ENCODE results near the gene CPE.

CPE gene

DNA sequence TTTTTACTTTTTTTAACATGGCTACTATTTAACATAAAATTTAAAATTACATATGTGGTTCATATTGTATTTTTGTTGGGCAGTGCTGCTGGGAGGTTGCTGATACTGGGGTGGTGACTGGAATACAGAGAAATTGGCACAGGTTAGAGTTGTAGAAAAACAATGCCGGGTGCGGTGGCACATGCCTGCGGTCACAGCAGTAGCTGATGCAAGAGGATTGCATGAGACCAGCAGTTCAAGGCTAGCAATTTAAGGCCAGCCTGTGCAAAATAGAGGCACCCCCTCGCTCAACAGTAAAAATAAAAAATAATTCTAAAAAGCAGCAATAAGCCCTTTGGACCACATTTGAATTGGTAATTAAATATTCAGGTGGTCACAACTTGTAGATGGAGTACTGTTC is 11.8 kb upstream of the CPE start:
- DNase-seq, result no peak

DNA sequence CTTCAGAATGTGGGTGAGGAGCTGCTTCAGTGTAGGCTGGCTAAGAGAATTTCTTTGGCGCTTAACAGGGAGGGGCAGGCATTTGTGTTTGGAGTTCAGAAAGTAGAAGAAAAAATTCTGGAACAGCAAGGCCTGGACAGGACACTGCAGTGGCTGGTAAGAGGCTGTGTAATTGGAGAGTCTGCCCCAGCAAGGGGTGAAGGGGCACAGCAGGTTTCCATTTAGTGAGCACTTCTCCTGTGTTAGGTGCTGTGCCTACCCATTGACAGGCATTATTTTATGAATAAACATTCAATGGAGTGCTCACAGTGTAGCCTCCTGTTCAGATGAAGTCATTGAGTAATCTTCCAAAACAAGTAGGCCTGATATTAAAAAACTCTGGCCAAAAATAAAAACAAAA is 10.7 kb upstream of the CPE start:
- DNase-seq, result no peak

DNA sequence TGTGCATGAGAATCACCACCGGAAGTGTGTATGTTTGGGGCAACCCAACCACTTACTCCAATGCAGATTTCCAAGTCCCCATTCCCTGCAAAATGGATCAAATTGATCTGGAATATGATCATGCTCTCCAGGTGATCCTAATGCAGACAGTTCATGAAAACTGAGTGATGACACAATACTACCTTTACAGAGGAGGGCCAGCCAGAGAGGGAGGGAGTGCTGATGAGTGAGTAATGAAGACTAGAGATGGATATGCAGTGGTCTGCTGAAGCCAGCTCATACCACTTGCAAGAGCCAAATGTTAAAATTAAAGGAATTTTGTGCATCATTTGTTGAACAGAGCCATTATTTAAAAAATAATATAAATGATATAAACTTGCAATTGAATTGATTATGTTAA is 10.2 kb upstream of the CPE start:
- no peak for DNase-seq

DNA sequence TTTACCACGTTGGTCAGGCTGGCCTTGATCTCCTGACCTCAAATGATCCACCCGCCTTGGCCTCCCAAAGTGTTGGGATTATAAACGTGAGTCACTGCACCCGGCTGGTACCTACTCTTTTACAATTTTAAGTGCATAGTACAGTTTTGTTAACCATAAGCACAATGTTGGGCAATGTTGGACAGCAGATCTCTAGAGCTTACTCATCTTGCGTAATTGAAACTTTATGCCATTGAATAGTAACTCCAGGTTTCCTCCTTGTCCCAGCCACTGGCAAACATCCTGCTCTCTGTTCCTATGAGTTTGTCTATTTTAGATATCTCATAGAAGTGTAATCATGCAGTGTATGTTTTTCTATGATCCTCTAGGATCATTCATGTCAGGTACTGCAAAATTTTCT is 9.3 kb upstream of the CPE start:
- no peak for DNase-seq

DNA sequence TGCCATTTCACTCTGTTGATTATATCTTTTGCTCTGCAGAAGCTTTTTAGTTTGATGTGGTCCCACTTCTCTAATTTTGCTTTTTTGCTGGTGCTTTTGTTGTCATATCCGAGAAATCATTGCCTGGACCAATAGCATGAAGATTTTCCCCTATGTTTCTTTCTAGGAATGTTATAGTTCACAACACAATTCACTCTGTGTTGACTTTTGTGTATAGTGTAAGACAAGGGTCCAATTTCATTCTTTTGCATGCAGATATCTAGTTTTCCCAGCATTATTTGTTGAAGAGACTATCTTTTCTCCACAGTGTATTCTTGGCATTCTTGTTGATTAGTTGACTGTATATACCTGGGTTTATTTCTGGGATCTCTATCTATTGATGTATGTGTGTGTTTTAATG is 8.3 kb upstream of the CPE start:
- DNase-seq, result no peak

DNA sequence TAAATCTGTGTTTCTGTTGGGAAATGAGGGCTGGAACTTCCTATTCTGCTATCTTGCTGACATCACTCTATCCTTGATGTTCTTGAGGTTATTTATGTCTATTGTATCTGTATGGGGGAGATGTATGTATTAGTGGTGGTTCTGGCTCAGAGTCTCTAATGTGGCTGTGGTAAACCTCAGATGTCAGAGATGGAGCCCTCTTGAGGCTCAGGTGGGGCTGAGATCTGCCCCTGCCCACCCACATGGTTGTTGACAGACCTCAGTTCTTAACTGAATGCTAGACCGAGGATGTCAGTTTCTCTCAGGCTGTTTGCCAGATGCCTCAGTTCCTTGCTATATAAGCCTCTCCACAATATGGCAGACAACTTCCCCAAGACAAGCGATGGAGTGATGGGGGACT is 3.3 kb upstream of the CPE start:
- DNase-seq, result no peak

DNA sequence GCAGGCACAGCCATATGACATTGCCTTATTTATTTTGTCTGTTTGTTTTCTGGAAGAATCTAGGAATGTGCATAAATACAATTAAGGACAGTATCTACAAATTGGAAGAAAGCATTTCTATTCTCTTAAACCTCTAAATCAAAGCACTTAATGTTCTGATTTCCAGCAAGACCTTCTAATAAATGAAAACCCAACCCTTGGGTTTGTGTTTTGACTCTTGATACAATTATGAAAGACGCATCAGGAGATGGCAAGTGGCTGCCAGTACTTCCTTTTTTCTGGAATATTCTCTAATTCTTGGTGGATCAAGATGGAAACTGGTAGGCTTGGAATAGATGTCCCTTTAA is 437 bp upstream of the CPE start:
- no peak for DNase-seq

DNA sequence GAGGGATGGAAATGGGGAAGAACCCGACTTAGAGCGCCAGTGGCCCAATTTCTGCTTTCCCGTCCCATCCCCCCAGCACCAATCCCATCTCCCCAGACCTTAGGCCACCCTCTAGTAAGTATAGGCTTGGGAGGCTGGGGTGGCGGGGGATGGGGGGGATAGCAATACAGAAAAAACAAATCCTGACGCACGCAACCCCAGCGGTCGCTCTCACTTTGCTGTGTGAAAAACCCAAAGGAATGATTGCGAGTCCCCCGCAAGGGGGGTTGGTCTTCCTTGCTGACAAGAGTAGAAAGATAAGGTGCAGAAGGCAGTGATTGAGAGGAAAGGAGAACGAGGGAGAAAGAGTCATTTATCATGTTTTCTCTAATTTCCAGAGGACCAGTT is 863 bp downstream of the CPE start:
- peak; percentile 44 for DNase-seq

DNA sequence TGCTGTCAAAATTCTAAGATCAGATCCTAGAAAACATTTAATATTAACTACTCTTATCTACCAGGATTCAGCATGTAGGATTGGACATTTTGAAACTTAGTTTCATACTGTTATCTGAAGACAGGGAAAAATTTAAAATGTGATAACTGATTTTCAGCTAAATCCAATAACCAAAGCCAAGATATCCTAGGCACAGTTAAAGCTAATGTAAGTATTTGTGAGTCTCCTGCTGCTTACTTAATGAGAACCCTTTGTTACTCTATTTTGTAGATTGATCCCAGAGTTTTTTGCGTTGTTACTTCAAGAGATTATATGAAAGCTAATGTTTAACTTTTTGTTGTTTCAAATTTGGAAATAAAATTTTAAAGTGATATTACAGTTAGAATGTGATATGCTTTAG is 2.0 kb downstream of the CPE start:
- no peak for DNase-seq

DNA sequence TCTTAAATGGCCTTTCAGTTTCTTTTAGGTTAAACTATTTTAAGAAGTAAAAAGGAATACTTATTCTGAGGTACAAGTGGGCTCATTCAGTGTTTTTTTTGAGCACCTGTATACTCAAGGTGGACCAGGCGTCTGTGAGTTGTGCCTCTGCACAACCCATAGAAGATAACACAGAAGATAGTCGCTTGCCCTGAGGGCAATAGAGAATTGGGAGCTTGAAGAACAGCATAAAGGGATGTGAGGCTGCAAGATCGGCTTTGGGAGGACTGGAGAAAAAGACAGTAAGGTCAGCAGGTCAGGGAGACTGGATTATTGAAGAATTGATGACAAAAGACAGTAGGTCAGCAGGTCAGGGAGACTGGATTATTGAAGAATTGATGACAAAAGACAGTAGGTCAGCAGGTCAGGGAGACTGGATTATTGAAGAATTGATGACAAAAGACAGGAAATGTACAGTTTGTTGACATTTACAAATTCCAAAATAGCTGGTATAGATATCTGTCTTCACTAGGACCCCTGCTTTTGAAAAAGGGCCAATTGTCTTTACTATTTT is 3.1 kb downstream of the CPE start:
- no peak for DNase-seq

DNA sequence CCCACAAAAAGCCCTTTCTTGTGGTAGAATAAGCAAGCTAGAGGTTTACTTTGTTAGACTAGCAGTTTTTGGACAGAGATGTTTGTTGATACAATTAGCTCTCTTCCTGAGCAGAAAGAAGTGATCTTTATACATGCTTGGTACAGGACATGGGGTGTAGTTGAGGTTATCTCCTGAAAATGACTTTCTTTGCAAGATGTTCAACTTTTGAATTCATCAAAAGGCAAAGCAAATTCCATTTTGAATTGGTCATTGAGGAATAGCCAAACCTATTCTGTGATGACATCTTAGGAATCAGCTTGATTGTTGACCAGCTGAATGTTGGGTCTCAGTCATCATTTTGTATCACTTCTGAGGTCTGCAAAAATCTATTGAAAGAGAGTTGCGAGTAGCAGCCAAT is 3.8 kb downstream of the CPE start:
- no peak for DNase-seq

DNA sequence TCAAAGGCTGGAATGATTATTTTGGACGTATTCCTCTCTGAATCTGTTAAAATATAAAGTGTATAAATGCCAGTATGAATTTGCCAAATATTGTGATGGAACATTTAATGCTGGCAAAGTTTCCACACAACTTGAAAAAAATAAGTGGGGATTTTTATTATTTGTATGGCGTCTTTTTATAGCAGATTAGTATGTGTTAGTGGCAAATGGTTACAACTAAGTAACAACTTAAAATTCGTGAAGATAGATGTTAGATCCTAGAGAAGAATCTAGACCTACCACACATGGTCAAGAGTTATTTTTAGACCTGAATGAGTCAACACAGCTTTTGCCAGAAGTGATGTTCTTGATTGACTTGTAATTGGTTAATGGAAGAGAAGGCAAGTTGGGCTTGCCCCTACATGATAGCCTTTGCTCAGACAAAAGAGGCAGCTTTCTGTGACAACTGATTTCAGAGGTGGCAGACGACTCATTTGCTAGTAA is 4.8 kb downstream of the CPE start:
- peak; percentile 57 for DNase-seq

DNA sequence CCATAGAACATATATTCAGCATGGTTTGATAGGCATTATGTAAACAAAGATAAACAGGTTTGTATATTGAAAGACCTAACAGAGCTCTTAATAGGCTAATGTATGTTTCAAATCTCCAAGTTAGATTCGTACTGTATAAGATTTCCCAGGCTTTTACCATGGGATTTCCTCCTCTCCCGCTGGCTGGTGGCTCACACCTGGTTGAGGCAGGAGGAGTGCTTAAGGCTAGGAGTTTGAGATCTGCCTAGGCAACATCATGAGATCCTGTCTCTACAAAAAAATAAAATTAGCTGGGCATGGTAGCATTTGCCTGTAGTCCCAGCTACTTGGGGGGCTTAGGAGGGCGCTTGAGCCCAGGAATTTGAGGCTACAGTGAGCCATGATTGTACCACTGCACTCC is 5.4 kb downstream of the CPE start:
- no peak for DNase-seq

DNA sequence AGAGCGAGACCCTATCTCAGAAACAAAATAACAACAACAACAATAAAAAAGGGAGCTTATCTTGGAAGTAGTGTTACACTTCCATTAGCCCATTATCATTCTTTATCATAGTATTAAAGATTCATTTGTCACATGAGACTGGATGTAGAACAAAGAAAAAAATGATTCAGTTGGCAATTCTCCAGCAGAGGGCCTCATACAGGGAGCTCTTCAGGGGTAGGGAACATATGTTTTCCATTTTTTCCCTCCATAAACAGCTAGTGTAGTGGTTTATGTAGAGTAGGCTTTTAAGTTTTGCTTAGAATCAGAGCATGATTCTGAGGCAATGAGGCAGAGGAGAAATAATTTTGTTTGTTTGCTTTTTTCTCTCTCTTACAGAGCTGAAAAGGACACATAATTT is 5.8 kb downstream of the CPE start:
- DNase-seq, result peak; percentile 66

DNA sequence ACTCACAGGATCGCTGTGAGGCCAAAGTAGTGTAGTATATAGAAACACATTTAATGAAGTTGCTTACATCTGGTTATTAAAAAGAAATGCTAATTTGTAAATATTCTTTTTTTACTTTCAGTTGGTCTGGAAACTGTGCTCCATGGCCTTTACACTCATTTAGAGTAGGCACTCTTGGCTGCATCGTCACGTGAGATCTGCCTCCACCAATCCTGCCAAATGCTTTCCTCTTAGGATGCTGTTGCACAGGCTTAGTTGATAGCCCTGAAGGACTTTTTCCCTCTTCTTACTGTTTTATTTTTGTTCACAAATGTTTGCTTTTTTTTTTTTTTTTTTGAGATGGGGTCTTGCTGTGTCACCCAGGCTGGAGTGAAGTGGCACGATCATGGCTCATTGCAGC is 6.3 kb downstream of the CPE start:
- DNase-seq, result no peak

DNA sequence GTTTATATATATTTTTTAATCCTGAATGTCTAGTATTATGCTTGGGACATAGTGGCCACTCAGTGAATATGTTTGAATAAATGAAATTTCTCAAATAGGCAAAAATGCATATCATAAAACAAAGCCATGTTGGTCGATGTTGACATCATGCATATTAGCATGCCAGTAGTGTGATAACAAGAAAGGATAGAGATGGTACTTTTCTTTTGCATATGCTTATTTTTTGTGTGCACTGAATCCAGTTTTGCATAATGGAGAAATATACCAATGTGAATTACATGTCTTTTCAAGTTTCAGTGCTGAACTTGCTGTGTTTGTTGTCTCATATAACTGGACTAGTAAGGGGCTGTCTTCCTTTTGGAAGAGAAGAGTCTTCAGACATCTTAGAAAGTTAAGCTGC is 7.5 kb downstream of the CPE start:
- DNase-seq, result no peak

DNA sequence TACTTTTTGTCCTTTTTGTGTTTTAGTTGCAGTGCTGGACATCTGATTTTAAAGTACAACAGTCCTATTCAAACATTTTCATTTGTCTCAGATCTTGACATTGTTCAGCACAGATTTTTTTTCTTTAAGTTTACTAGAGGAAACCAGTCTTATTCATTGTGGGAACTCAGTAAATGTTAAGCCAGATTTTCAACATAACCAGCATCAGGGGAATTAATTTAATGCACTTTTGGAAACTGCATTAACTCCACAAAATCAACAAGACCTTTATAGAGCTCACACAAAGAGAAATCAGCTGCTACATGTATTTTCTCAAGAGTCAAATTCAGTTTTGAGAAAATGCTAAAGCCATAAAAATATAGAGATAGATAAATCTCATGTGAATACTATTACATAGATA is 9.9 kb downstream of the CPE start:
- peak; percentile 26 for DNase-seq

DNA sequence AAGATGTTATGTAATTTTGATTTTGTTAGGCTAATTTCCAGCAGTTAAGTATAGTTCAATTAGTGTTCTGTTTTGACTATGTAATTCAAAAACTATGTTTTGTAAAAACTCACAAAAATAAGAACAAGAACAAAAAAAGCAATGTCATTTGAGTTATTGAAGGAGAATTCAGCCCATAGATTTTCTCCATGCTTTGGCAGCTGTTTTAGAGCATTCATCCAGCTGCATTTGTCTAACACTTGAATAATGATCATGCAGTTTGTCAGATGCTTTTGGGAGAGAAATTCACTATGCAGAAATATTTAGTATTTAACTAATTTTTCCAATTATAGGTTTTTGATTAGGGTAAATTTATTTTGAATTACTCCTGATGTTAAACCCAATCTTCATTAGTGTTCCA is 14.2 kb downstream of the CPE start:
- no peak for DNase-seq

DNA sequence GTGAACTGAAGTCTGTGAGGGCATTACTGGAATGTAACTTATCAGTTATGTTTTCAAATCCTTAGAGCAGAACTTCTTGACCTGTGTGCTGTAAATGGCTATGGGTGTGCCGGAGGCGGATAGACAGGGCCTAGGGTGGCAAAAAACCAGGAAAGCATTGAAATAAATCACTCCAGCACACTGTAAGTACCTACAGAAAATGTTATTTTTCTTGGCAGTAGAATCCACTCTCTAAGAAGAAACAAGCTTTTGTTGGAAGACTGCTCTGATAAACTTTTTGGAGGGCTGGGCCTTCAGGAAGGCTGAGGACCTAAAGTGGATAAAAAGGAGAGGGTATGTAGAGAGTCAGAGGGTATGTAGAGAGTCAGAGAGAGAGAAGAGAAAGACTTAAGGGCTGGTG is 14.9 kb downstream of the CPE start:
- no peak for DNase-seq

DNA sequence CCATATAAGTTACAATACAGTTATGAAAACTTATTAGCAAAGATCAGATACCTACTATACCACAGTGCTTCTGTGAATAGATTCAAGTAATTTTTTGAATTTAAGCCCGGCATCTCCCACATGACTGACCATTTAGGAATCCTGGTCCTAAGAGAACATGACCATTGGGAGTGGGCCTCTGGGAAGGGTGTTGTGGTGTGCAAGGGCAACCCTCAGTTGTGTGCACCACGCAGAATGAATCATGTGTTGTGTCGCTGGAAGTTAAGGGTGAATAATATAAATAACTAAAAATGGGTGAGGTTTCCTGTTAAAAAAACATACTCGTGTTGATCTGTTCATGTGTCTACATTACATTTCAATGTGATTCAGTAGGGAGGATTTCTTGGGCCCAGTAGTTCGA is 15.5 kb downstream of the CPE start:
- no peak for DNase-seq

DNA sequence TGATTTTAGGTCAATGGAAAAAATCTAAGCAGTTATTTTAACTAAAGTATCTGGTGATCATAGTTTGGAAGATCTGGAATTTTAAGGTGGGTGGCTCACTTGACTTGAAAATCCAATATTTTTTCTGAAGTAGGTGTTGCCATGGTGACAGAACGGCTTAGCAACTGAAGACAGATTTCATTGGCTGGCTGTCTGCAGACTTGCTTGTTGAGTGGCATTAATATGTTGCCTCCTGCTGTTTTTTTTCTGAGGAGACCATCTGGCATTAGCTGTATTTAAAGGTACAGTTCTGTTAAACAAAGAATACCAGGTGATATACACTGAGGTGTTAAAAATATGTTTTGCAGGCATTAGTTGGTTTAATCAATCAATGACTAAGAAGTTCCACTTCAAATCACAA is 19.8 kb downstream of the CPE start:
- DNase-seq, result peak; percentile 92

DNA sequence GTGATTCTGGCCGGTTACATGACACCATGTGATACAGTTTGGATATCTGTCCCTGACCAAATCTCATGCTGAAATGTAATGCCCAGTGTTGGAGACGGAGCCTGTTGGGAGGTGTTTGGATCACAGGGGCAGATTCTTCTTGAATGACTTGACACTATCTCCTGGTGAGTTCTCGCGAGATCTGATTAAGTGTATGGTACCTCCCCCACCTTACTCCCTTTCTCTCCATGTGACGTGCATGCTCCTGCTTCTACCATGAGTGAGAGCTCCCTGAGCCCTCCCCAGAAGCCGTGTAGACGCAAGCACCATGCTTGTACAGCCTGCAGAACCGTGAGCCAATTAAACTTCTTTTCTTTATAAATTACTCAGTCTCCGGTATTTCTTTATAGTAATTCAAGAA is 23.6 kb downstream of the CPE start:
- DNase-seq, result no peak

DNA sequence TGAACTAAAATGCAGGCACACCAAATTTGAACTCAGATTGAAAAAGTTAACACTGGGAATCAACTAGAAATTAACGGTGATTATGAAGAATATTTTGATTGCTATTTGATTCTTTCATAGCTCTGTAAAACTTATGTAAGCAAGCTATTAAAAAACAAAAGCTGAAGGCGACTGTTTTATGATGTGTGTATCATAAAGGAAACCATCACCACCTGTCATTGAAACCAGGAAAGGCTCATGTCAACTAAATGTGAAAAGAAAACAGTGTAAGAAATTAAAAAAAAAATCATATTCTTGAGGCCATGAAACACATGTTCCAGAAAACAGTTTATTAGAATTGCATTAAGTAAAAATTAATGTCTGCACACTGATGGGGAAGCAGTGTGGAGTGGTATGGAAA is 24.2 kb downstream of the CPE start:
- DNase-seq, result no peak

DNA sequence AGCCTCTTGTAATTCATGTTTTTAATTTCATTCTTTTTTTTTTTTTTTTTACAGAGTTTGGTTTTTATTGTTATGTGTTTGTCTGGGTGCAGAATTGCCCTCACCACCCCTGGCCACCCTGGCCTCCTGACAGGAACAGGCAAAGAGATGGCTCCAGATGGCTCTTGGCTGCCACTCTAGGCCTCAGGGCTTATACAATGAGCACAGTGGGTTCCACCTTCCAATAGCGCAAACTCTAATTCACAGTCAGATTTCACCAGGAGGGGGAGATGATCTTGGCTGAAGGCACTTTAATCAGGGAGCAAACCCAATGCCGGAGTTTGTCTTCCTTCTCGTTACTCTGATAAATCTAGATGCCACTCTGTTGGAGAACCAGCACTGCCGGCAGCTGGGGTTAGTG is 24.8 kb downstream of the CPE start:
- no peak for DNase-seq

DNA sequence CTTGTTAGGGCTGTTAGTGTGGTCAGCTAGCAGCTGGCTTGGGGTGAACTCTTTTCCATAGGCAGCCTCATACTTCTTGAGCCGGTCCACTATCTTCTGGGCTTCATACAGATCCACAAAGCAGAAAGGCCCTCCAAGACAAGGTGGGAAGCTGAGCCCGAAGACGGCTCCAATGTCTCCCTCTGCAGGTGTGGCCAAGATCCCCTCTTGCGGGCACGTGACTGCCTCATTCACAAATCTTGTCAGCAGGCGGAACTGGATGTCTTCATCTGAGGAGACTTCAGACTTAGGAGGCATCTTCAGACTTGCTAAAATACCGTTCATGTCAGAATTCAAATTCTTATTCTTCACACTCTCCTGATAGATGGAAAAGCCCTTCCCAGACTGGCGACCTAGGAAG is 25.3 kb downstream of the CPE start:
- no peak for DNase-seq

DNA sequence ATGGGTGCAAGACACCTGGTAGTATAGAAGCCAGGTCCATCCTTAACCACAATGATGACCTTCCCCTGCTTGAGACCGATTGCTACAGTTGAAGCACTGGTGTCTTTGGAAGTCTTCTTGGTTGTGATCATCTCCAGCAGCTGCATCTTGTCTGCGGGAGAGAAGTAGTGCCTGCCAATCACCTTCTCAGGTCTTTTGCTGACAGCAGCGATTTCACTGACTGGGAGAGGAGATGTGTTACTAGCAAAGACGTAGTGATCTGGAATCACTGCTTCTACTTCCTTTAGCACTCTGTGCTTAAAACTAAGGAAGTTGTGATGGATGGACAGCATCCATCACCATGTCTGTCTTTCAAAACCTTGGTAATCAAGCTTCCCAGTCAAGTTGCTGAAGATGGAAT is 25.9 kb downstream of the CPE start:
- DNase-seq, result no peak

All from NCI-H1436 (cell line).